Stimulated activated naive CD4-positive, alpha-beta T cell (primary cell): ENCODE data around the gene NHS.
"Not testable (repeated sequence)": the region's sequence is repeated elsewhere in the genome, so short reads cannot be mapped to it uniquely, and the experiment has no call there.

ENCODE experiments used
- DNase-seq, 6 experiments: peaks; one replicate each; lab custom pipeline; 2025; lab: John Stamatoyannopoulos, UW

Gene NHS

GRCh38 chrX:17405225-17405969 lies 30.4 kb downstream of the NHS start:
- DNase-seq: no peak

GRCh38 chrX:17409566-17410290 lies 34.7 kb downstream of the NHS start:
- no peak for DNase-seq

GRCh38 chrX:17410651-17411050 lies 35.7 kb downstream of the NHS start:
- DNase-seq: no peak

GRCh38 chrX:17411205-17411604 lies 36.2 kb downstream of the NHS start:
- no peak for DNase-seq

GRCh38 chrX:17412692-17413091 lies 37.7 kb downstream of the NHS start:
- DNase-seq: no peak

- no peak for DNase-seq
Measured at GRCh38 chrX:17413228-17413627, 38.2 kb downstream of the NHS start.

GRCh38 chrX:17414027-17414658 lies 39.1 kb downstream of the NHS start:
- no peak for DNase-seq

- DNase-seq: no peak
Measured at GRCh38 chrX:17414839-17415238, 39.8 kb downstream of the NHS start.

- no peak for DNase-seq
Measured at GRCh38 chrX:17415242-17415810, 40.3 kb downstream of the NHS start.

- no peak for DNase-seq
Measured at GRCh38 chrX:17417372-17417771, 42.4 kb downstream of the NHS start.

- DNase-seq: no peak
Measured at GRCh38 chrX:17425136-17425535, 50.1 kb downstream of the NHS start.

GRCh38 chrX:17425551-17425950 lies 50.6 kb downstream of the NHS start:
- no peak for DNase-seq

- DNase-seq: no peak
Measured at GRCh38 chrX:17431171-17431570, 56.2 kb downstream of the NHS start.

GRCh38 chrX:17432158-17432557 lies 57.2 kb downstream of the NHS start:
- DNase-seq: no peak

- no peak for DNase-seq
Measured at GRCh38 chrX:17433965-17434364, 59.0 kb downstream of the NHS start.

- DNase-seq: no peak
Measured at GRCh38 chrX:17435476-17435875, 60.5 kb downstream of the NHS start.

- no peak for DNase-seq
Measured at GRCh38 chrX:17438221-17438620, 63.2 kb downstream of the NHS start.

- DNase-seq: no peak
Measured at GRCh38 chrX:17440258-17440657, 65.3 kb downstream of the NHS start.

GRCh38 chrX:17440836-17441235 lies 65.8 kb downstream of the NHS start:
- DNase-seq: no peak

GRCh38 chrX:17441965-17442364 lies 67.0 kb downstream of the NHS start:
- no peak for DNase-seq

GRCh38 chrX:17442898-17443297 lies 67.9 kb downstream of the NHS start:
- no peak for DNase-seq

GRCh38 chrX:17443556-17443955 lies 68.6 kb downstream of the NHS start:
- DNase-seq: no peak

- not testable (repeated sequence) for DNase-seq
Measured at GRCh38 chrX:17446269-17446668, 71.3 kb downstream of the NHS start.
